SJCRH30 (cell line): ENCODE measurements around the gene MLPH. TPM values are rescaled to one million over a fixed set of nuclear protein-coding genes. Genes with fewer than 3 reads are reported as not detected.

Experiments
- DNase-seq, 2 experiments: peaks; one replicate each; pipeline ENCODE4 v3.0.0-alpha.2; 2015 to 2020
- H3K27ac ChIP-seq: fragments of 250-450 bp; sonication (Bioruptor Pico); 2 replicates; pipeline ENCODE4 v1.5.1; 2020; ENCODE audit warnings: mild to moderate bottlenecking, moderate library complexity
- H3K27me3 ChIP-seq: fragments of 250-450 bp; sonication (Bioruptor Pico); 2 replicates; pipeline ENCODE4 v1.5.1; 2020; ENCODE audit warnings: mild to moderate bottlenecking, moderate library complexity
- H3K36me3 ChIP-seq: fragments of 250-450 bp; sonication (Bioruptor Pico); 2 replicates; pipeline ENCODE4 v1.5.1; 2020; ENCODE audit warnings: mild to moderate bottlenecking, moderate library complexity
- H3K4me1 ChIP-seq: fragments of 250-450 bp; sonication (Bioruptor Pico); 2 replicates; pipeline ENCODE4 v1.5.1; 2020; ENCODE audit warnings: mild to moderate bottlenecking, moderate library complexity
- H3K4me3 ChIP-seq: fragments of 250-450 bp; sonication (Bioruptor Pico); 2 replicates; pipeline ENCODE4 v1.5.1; 2020; ENCODE audit warnings: mild to moderate bottlenecking, moderate library complexity
- H3K9me3 ChIP-seq: fragments of 250-450 bp; sonication (Bioruptor Pico); replicated peaks from 2 replicates; pipeline ENCODE4 v1.5.1; 2020; ENCODE audit warnings: mild to moderate bottlenecking, moderate library complexity
- total RNA-seq: library from RNA; depleted of rRNA; stranded (reverse); fragments of >200 nt; shearing (Covaris generic); gene quantifications from 2 replicates; pipeline ENCODE4 v1.2.3, GENCODE V29; 2014

The MLPH gene
- total RNA-seq, 1 experiment from 2014 or later: 0.14 TPM

GRCh38 chr2:237509151-237509550, 22.1 kb downstream of the MLPH start:
- Histone ChIP-seq H3K27me3 (no peaks in the 10 kb centered on the region; the same call in 1 of the 2 replicates), H3K36me3 (no peaks in the 10 kb centered on the region), H3K4me3 (no peak overlapping the region), H3K4me1 (no peaks in the 10 kb centered on the region), H3K27ac (no peak overlapping the region), H3K9me3 (no peaks in the 10 kb centered on the region)
- DNase-seq: no peak

DNA sequence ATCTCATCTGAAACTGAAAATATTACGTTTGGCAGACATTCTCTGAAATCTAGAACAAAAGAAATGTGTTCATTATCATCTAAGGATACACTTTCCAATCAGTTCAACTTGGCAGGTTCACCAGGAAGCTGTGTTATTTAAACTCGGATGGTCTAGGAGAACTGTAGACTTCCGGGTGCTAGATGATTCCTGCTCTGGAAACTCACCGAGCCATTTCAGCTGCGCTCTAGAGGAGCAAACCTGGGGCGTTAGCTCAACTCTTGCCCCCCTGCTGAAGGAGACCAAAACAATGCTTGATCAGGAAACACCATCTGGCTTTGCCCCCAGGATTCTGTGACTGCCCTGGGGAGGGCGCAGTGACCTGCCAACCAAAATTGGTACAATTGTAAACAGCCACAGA, 22.9 kb downstream of the MLPH start:
- no peak overlapping the region for H3K27ac ChIP-seq
- H3K9me3 ChIP-seq: no peaks in the 10 kb centered on the region
- no peaks in the 10 kb centered on the region for H3K4me1 ChIP-seq
- no peaks in the 10 kb centered on the region; the same call in 1 of the 2 replicates for H3K27me3 ChIP-seq
- no peak for DNase-seq
- no peak overlapping the region for H3K4me3 ChIP-seq
- no peaks in the 10 kb centered on the region for H3K36me3 ChIP-seq

- Histone ChIP-seq H3K4me3 (no peak overlapping the region), H3K27me3 (no peaks in the 10 kb centered on the region; the same call in 1 of the 2 replicates), H3K27ac (no peak overlapping the region), H3K36me3 (no peaks in the 10 kb centered on the region), H3K9me3 (no peaks in the 10 kb centered on the region), H3K4me1 (no peaks in the 10 kb centered on the region)
- no peak for DNase-seq
These were observed 23.6 kb downstream of the MLPH start for GRCh38 chr2:237510502-237511217.

DNA sequence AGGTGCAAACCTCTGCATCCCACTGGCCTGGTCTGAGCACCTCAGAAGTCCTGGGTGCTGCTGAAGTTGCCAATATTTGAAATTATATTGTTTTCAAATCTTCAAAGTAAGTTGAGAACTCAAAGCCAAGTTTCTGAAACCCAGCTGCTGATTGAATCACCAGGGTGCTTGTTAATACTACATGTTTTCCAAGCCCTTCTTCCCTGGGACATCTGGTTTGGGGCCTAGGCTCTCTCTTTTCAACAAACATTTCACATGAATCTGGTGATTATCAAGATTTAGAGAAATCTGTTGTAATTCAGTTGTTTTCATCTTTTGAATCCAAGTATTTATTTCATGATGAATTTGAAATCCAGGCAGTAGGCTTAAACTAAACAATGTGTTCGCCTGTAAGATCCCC, 24.4 kb downstream of the MLPH start:
- H3K36me3 ChIP-seq: no peaks in the 10 kb centered on the region
- H3K4me3 ChIP-seq: no peak overlapping the region
- no peak for DNase-seq
- no peak overlapping the region for H3K27ac ChIP-seq
- H3K27me3 ChIP-seq: no peaks in the 10 kb centered on the region
- no peaks in the 10 kb centered on the region for H3K9me3 ChIP-seq
- no peaks in the 10 kb centered on the region for H3K4me1 ChIP-seq

DNA sequence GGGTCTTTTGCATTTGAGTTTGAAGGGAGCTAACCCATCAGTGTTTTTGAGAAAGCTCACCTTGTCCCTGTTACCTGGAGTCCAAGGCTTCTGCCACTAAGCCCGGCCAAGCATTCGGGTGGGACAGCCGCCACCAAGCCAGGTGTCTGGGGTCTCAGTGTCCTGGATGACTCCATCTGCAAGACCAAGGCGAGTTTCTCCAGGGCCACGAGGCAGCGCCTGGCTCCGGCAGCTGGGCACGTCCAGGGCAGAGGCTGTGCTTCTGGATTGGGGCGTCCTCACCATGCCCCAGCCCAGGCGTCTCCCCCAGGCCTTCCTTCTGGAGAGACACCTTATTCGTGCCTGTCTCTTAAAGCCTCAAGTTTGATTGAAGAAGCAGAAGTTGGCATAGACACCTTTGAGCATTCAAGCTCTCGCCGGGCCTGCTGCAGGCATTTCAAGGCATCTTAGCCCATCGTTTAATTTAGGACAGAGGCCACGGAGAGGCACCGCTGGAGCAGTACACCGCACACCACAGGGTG, 24.9 kb downstream of the MLPH start:
- DNase-seq: no peak

DNA sequence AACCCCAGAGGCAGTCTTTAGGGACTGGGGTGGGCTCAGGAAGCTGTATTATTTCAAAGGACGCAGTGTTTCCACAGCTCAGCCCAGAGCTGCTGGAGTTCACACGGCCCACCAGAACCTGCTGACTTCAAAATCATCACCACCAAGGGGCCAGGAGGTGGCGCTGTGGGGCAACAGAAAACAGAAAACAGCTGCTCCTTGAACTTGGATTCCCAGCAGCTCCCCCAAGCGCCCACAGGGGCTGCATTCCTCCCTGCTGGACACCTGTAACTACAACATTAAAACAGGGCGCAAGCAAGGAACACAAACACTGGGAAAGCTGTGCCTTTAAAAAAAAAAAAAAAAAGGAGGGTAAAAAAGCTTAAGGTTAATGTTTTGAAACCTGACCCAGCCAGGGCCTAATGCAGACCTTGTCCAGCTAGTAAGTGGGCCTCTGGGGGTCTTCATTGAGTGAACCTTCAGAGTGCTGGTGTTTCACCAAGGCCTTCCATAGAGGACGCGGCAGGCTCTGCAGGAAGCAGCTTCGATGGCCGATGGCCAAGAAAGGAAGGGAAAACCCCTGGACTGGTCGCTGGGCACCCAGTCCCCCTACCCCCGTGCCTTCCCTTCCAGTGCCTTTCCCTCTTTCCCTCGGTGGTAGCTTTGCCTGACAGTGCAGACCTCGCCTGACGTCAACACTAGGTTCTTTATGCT, 25.9 kb downstream of the MLPH start:
- H3K4me3 ChIP-seq: no peak overlapping the region
- H3K27me3 ChIP-seq: no peaks in the 10 kb centered on the region
- H3K9me3 ChIP-seq: no peaks in the 10 kb centered on the region
- peak; percentile 85 to 96 for DNase-seq
- H3K36me3 ChIP-seq: no peaks in the 10 kb centered on the region
- no peak overlapping the region for H3K27ac ChIP-seq
- H3K4me1 ChIP-seq: no peaks in the 10 kb centered on the region

More for the DNA sequence above, 24.9 kb downstream of the MLPH start:
- H3K36me3 ChIP-seq: no peaks in the 10 kb centered on the region
- H3K4me1 ChIP-seq: no peaks in the 10 kb centered on the region
- H3K4me3 ChIP-seq: no peak overlapping the region
- no peak overlapping the region for H3K27ac ChIP-seq
- H3K9me3 ChIP-seq: no peaks in the 10 kb centered on the region
- no peaks in the 10 kb centered on the region for H3K27me3 ChIP-seq

- Histone ChIP-seq H3K9me3 (no peaks in the 10 kb centered on the region), H3K4me3 (no peak overlapping the region), H3K27ac (no peak overlapping the region), H3K27me3 (no peaks in the 10 kb centered on the region), H3K4me1 (no peaks in the 10 kb centered on the region), H3K36me3 (no peaks in the 10 kb centered on the region)
- DNase-seq: no peak
These were observed 26.6 kb downstream of the MLPH start for GRCh38 chr2:237513693-237514092.

DNA sequence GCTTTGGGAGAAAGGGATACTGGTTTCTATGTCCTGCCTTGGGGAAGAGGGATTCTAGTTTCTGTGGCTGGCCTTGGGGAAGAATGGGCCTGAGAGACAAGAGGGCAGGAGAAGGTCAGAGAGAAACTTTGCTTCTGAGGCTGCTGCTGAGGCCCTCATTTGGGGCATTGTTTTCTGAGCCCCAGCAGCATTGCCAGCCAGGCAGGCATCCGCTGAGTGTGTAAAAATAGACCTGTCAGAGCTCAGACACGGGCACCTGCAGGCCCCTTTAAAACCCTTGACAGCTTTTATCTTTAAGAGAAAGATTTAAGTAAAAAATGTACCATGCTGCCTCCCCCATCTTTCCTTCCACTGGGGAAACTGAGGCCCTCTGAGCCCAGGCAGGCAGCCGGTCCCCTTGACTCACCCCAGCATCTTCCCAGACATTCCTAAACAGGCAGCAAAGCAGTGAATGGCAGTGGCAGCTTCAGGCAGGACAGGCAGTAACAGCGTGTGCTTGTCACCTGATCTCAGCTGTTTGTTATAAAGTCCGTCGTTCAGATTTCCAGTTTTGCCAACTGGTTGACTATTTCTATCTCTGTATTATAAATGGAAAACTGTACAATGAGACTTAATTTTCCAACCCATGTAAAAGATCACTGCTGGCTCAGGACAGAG, 27.6 kb downstream of the MLPH start:
- H3K4me3 ChIP-seq: no peak overlapping the region
- no peaks in the 10 kb centered on the region for H3K4me1 ChIP-seq
- no peak for DNase-seq
- H3K27ac ChIP-seq: no peak overlapping the region
- H3K27me3 ChIP-seq: peaks cover 2% of the 10 kb centered on the region; the same call in 1 of the 2 replicates
- H3K9me3 ChIP-seq: no peaks in the 10 kb centered on the region
- no peaks in the 10 kb centered on the region for H3K36me3 ChIP-seq

- no peak overlapping the region for H3K27ac ChIP-seq
- no peaks in the 10 kb centered on the region for H3K9me3 ChIP-seq
- H3K36me3 ChIP-seq: no peaks in the 10 kb centered on the region
- DNase-seq: no peak
- no peaks in the 10 kb centered on the region for H3K4me1 ChIP-seq
- H3K4me3 ChIP-seq: no peak overlapping the region
- peaks cover 3% of the 10 kb centered on the region; the same call in 1 of the 2 replicates for H3K27me3 ChIP-seq
These were observed 28.1 kb downstream of the MLPH start for GRCh38 chr2:237515166-237515565.

DNA sequence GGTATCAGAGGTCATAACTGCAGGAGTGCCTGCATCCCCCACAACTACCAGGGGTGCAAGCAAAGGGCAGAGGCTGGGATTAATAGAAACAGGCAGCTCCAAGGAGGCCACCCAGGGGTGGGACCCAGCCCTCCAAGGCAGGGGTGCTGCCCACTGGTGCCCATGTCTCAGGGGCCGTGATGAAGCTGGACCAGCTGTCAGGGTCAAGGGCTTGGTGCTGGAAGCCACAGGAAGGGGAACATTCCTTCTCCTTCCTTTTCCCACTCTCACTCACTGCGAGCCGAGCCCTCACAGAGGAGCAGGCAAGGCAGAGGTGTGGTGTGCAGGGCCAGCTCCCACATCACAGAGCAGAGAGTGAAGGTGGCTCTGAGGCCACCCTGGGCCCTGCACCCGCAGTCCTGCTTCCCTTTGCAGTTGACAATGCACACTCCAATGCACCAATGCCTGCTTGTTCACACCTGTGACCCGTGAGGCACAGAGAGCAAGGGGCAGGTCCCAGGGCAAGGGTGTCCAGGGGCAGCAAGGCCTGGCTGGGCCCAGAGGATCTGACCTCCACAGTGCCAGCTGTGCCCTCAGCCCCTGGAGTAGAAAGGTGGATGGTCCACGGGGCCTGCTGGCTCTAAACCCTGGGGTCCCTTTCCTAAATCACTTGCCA, 28.7 kb downstream of the MLPH start:
- Histone ChIP-seq H3K27me3 (peaks cover 3% of the 10 kb centered on the region; the same call in 1 of the 2 replicates), H3K27ac (no peak overlapping the region), H3K36me3 (no peaks in the 10 kb centered on the region), H3K4me1 (no peaks in the 10 kb centered on the region), H3K9me3 (no peaks in the 10 kb centered on the region), H3K4me3 (no peak overlapping the region)
- no peak for DNase-seq

DNA sequence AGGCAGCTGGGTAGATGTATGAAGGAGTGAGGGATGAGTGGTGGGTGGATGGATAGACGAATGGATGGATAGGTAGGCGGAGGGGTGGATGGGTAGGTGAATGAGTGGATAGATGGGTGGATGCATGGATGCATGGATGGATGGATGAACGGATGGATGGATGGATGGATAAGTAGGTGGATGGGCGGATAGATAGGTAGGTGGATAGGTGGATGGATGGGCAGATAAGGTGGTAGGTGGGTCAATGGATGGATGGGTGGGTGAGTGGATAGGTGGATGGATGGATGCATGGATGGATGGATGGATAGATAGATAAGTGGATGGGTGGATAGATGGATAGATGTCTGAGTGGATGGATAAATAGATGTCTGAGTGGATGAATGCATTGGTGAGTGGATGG, 30.1 kb downstream of the MLPH start:
- Histone ChIP-seq H3K4me1 (no peaks in the 10 kb centered on the region), H3K27me3 (peaks cover 3% of the 10 kb centered on the region; the same call in 1 of the 2 replicates), H3K36me3 (no peaks in the 10 kb centered on the region), H3K27ac (no peak overlapping the region), H3K4me3 (no peak overlapping the region), H3K9me3 (no peaks in the 10 kb centered on the region)
- DNase-seq: no peak

GRCh38 chr2:237517990-237518389, 30.9 kb downstream of the MLPH start:
- Histone ChIP-seq H3K4me3 (no peak overlapping the region), H3K27ac (no peak overlapping the region), H3K27me3 (peaks cover 3% of the 10 kb centered on the region; the same call in 1 of the 2 replicates), H3K9me3 (no peaks in the 10 kb centered on the region), H3K4me1 (no peaks in the 10 kb centered on the region), H3K36me3 (no peaks in the 10 kb centered on the region)
- no peak for DNase-seq

DNA sequence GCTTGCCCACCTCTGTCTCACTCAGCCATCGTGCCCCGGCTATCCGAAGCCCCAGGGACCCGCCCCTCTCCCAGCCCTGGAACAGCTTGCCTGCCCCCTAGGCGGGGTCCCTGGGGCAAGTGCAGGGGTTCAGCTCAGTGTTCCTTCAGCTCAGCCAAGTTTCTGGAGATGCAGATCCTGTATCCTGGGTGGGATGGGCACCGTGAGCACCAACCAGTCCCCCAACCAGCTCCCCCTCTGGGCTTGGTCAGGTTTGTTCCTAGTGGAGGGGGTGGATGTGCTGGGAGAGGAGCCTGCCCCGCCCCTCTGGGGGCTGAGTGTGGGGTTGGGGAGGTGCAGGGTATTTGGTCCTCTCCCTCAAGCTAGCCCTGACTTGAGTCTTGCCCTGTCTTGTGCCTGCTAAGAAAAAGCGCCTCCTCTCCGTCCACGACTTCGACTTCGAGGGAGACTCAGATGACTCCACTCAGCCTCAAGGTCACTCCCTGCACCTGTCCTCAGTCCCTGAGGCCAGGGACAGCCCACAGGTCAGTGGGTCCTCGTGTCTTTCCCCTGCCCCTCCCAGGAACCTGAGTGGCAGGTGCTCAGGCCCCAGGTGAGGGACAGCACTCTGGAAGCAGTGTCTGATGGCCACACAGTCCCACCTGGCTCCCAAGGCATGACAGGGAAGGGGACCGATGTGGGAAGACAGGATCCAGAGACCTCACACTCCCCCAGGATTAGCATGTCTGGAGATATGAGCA, 32.6 kb downstream of the MLPH start:
- Histone ChIP-seq H3K36me3 (no peaks in the 10 kb centered on the region), H3K9me3 (no peaks in the 10 kb centered on the region), H3K27me3 (peaks cover 3% of the 10 kb centered on the region; the same call in 1 of the 2 replicates), H3K4me1 (no peaks in the 10 kb centered on the region), H3K27ac (no peak overlapping the region), H3K4me3 (no peak overlapping the region)
- no peak for DNase-seq

- no peak for DNase-seq
- H3K9me3 ChIP-seq: no peaks in the 10 kb centered on the region
- no peak overlapping the region for H3K4me3 ChIP-seq
- H3K27ac ChIP-seq: no peak overlapping the region
- peaks cover 3% of the 10 kb centered on the region; the same call in 1 of the 2 replicates for H3K27me3 ChIP-seq
- H3K36me3 ChIP-seq: no peaks in the 10 kb centered on the region
- H3K4me1 ChIP-seq: no peaks in the 10 kb centered on the region
These were observed 33.2 kb downstream of the MLPH start for GRCh38 chr2:237520290-237520689.
